UCSD-AML1 (cell line): ENCODE results near the gene SUCLA2.
"Not testable (repeated sequence)": the region's sequence is repeated elsewhere in the genome, so short reads cannot be mapped to it uniquely, and the experiment has no call there.

Experiments
- DNase-seq: peaks from one replicate; lab custom pipeline; 2025; ENCODE audit not compliant: unreplicated experiment; lab: John Stamatoyannopoulos, UW

The SUCLA2 gene

GRCh38 chr13:48001114-48001881 lies at the start of gene SUCLA2:
Gene SUCLA2, minus strand, starts transcription at chr13:48001273. Its CDS starts 4 bp downstream, at chr13:48001269.
- peak; percentile 95 for DNase-seq

- DNase-seq, result no peak
Observed at GRCh38 chr13:48050550-48050949, 49.5 kb upstream of the SUCLA2 start.

GRCh38 chr13:48043789-48044503 lies 42.9 kb upstream of the SUCLA2 start:
- DNase-seq, result no peak

GRCh38 chr13:48042894-48043293 lies 41.8 kb upstream of the SUCLA2 start:
- no peak for DNase-seq

GRCh38 chr13:48040896-48041295 lies 39.8 kb upstream of the SUCLA2 start:
- DNase-seq, result no peak

GRCh38 chr13:48040049-48040448 lies 39.0 kb upstream of the SUCLA2 start:
- DNase-seq, result no peak

GRCh38 chr13:48038761-48039160 lies 37.7 kb upstream of the SUCLA2 start:
- DNase-seq, result no peak

GRCh38 chr13:48037346-48038173 lies 36.5 kb upstream of the SUCLA2 start, which contains the start of gene NUDT15:
Gene NUDT15, plus strand, starts transcription at chr13:48037726. Its CDS starts 21 bp downstream, at chr13:48037747.
- DNase-seq, result peak; percentile 96

- DNase-seq, result no peak
Observed at GRCh38 chr13:48029859-48030258, 28.8 kb upstream of the SUCLA2 start.

- no peak for DNase-seq
Observed at GRCh38 chr13:48028066-48028465, 27.0 kb upstream of the SUCLA2 start.

- DNase-seq, result no peak
Observed at GRCh38 chr13:48019796-48020195, 18.7 kb upstream of the SUCLA2 start.

- DNase-seq, result no peak
Observed at GRCh38 chr13:48018637-48019036, 17.6 kb upstream of the SUCLA2 start.

- DNase-seq, result no peak
Observed at GRCh38 chr13:48014359-48014758, 13.3 kb upstream of the SUCLA2 start.

GRCh38 chr13:48012668-48013067 lies 11.6 kb upstream of the SUCLA2 start:
- no peak for DNase-seq

GRCh38 chr13:48010698-48011097 lies 9.6 kb upstream of the SUCLA2 start:
- no peak for DNase-seq

GRCh38 chr13:48009284-48009683 lies 8.2 kb upstream of the SUCLA2 start:
- DNase-seq, result no peak

GRCh38 chr13:48006396-48006795 lies 5.3 kb upstream of the SUCLA2 start:
- no peak for DNase-seq

- DNase-seq, result no peak
Observed at GRCh38 chr13:48004201-48004600, 3.1 kb upstream of the SUCLA2 start.

- DNase-seq, result not testable (repeated sequence)
Observed at GRCh38 chr13:48001999-48002398, 926 bp upstream of the SUCLA2 start.

- DNase-seq, result no peak
Observed at GRCh38 chr13:48000559-48001113, 437 bp downstream of the SUCLA2 start.

- DNase-seq, result no peak
Observed at GRCh38 chr13:47999973-48000372, 1.1 kb downstream of the SUCLA2 start.
